Gastroesophageal sphincter (tissue), 4 donors: Measurements from ENCODE around the gene PTPRJ. TPM values are rescaled to one million over a fixed set of nuclear protein-coding genes. Genes with fewer than 3 reads are reported as not detected.

Source experiments
- ATAC-seq: fragments of 150-250 bp; one replicate; pipeline ENCODE4 v1.9.1; 2016; ENCODE audit warnings: mild to moderate bottlenecking, moderate library complexity
- H3K27ac ChIP-seq, 4 donors: fragments of 200-600 bp; sonication (generic) in 3 of 4; 1 replicate in 3 of 4; 2 replicates in 1 of 4; pipeline ENCODE4 v1.5.1; 2016 to 2019
- H3K27me3 ChIP-seq: fragments of 200-600 bp; sonication (generic); one replicate; pipeline ENCODE4 v1.5.1; 2019
- H3K36me3 ChIP-seq, 2 donors: fragments of 200-600 bp; sonication (generic); one replicate each; pipeline ENCODE4 v1.5.1; 2019; ENCODE audit warnings: control low read depth in 1 of 2
- H3K4me1 ChIP-seq, 3 donors: fragments of 200-600 bp; sonication (generic); 1 replicate in 2 of 3; 2 replicates in 1 of 3; pipeline ENCODE4 v1.5.1; 2016 to 2019; ENCODE audit warnings: control low read depth in 2 of 3
- H3K4me3 ChIP-seq, 2 donors: fragments of 200-600 bp; sonication (generic); one replicate each; pipeline ENCODE4 v1.5.1; 2019; ENCODE audit warnings: mild to moderate bottlenecking in 1 of 2, moderate library complexity in 1 of 2
- H3K9me3 ChIP-seq, 3 donors: fragments of 200-600 bp; sonication (generic); one replicate each; pipeline ENCODE4 v1.5.1; 2017 to 2019; ENCODE audit warnings: control low read depth in 2 of 3
- CTCF ChIP-seq, 4 experiments: fragments of 200-600 bp in 2 of 4; fragments of 450-650 bp in 2 of 4; sonication (generic) in 1 of 4; IDR thresholded peaks; one replicate each; pipeline ENCODE4 v1.5.1; 2017 to 2019; ENCODE audit warnings: antibody characterized with exemption in 4 of 4, mild to moderate bottlenecking in 2 of 4, moderate library complexity in 2 of 4
- EP300 ChIP-seq: sonication (generic); formaldehyde crosslinking; IDR thresholded peaks from one replicate; pipeline ENCODE4 v1.6.1; 2017; ENCODE audit warnings: antibody characterized with exemption, mild to moderate bottlenecking
- POLR2A ChIP-seq, 2 donors: fragments of 450-650 bp; IDR thresholded peaks; one replicate each; pipeline ENCODE4 v1.6.1; 2017; ENCODE audit warnings: antibody characterized with exemption in 2 of 2, mild to moderate bottlenecking in 2 of 2, moderate library complexity in 1 of 2
- POLR2AphosphoS5 ChIP-seq: sonication (generic); formaldehyde crosslinking; IDR thresholded peaks from one replicate; pipeline ENCODE4 v1.6.1; 2017; ENCODE audit warnings: antibody characterized with exemption
- WGBS, 2 donors: methylation state at CpG; one replicate each; pipeline ENCODE4 v1.1.5; 2018; ENCODE audit warnings: low coverage in 1 of 2; 5-methylcytosine and 5-hydroxymethylcytosine counted together
- total RNA-seq, 4 donors: library from RNA; depleted of rRNA; stranded (reverse); fragments of >200 nt; gene quantifications; one replicate each; pipeline ENCODE4 v1.1.0, GENCODE V29; 2016

Gene PTPRJ
- total RNA-seq, 4 donors from 2014 or later, result 5.4 to 13.5 (median 10.5) TPM

- Histone ChIP-seq H3K36me3 (no peaks in the 10 kb centered on the region), H3K4me1 (peaks cover 0 to 26% (median 7%) of the 10 kb centered on the region in 3 donors), H3K4me3 (no peak overlapping the region), H3K27me3 (no peaks in the 10 kb centered on the region), H3K27ac (no peak overlapping the region), H3K9me3 (no peaks in the 10 kb centered on the region)
- ATAC-seq, result no peak
- TF ChIP-seq EP300 (no peak), POLR2AphosphoS5 (no peak), CTCF (IDR thresholded peaks at IDR 0.05) (no peak), POLR2A (IDR thresholded peaks at IDR 0.05) (no peak)
- WGBS, 2 donors, result 65 to 100% methylated on average over 1 to 4 of the region's 7 CpGs
Measured at GRCh38 chr11:48107188-48107704, 126.9 kb downstream of the PTPRJ start.

GRCh38 chr11:48108231-48109045 lies 128.1 kb downstream of the PTPRJ start:
- H3K36me3 ChIP-seq, result no peaks in the 10 kb centered on the region
- WGBS, 2 donors, result 84 to 90% methylated on average over 6 to 9 of the region's 11 CpGs
- ATAC-seq, result peak; percentile 17
- peaks cover 0 to 26% (median 7%) of the 10 kb centered on the region in 3 donors for H3K4me1 ChIP-seq
- no peak for TF ChIP-seq POLR2A (IDR thresholded peaks at IDR 0.05)
- TF ChIP-seq POLR2AphosphoS5, result no peak
- no peak for TF ChIP-seq EP300
- TF ChIP-seq CTCF (IDR thresholded peaks at IDR 0.05), result no peak
- no peak overlapping the region for H3K4me3 ChIP-seq
- no peak overlapping the region for H3K27ac ChIP-seq
- no peaks in the 10 kb centered on the region for H3K27me3 ChIP-seq
- H3K9me3 ChIP-seq, result no peaks in the 10 kb centered on the region

GRCh38 chr11:48109046-48109666 lies 128.8 kb downstream of the PTPRJ start:
- Histone ChIP-seq H3K27me3 (no peaks in the 10 kb centered on the region), H3K36me3 (no peaks in the 10 kb centered on the region), H3K4me1 (peaks cover 0 to 20% (median 3%) of the 10 kb centered on the region in 3 donors), H3K27ac (peak overlapping the region in 2 of 4 donors; percentile 21 to 50), H3K4me3 (peak overlapping the region in 1 of 2 donors; percentile 27), H3K9me3 (no peaks in the 10 kb centered on the region)
- WGBS, 2 donors, result 76 to 81% methylated on average over 3 to 5 of the region's 5 CpGs
- TF ChIP-seq CTCF (IDR thresholded peaks at IDR 0.05), result peak in 3 of 4 experiments; percentile 41 to 44 (median 41)
- TF ChIP-seq EP300, result no peak
- no peak for TF ChIP-seq POLR2A (IDR thresholded peaks at IDR 0.05)
- peak; percentile 19 for ATAC-seq

GRCh38 chr11:48110509-48110766 lies 130.1 kb downstream of the PTPRJ start:
- no peaks in the 10 kb centered on the region for H3K36me3 ChIP-seq
- H3K4me1 ChIP-seq, result peaks cover 0 to 19% (median 3%) of the 10 kb centered on the region in 3 donors
- no peaks in the 10 kb centered on the region for H3K27me3 ChIP-seq
- H3K4me3 ChIP-seq, result no peak overlapping the region
- no peak for ATAC-seq
- 56 to 59% methylated on average over 1 to 2 of the region's 2 CpGs for WGBS, 2 donors
- TF ChIP-seq POLR2A (IDR thresholded peaks at IDR 0.05), result no peak
- no peak for TF ChIP-seq EP300
- no peak for TF ChIP-seq CTCF (IDR thresholded peaks at IDR 0.05)
- no peak overlapping the region for H3K27ac ChIP-seq
- peaks cover 0 to 11% (median 0%) of the 10 kb centered on the region in 3 donors for H3K9me3 ChIP-seq

- Histone ChIP-seq H3K27ac (no peak overlapping the region), H3K4me3 (no peak overlapping the region), H3K4me1 (peaks cover 0 to 19% (median 3%) of the 10 kb centered on the region in 3 donors), H3K9me3 (peaks cover 0 to 17% (median 0%) of the 10 kb centered on the region in 3 donors), H3K36me3 (no peaks in the 10 kb centered on the region), H3K27me3 (no peaks in the 10 kb centered on the region)
- 55 to 66% methylated on average over 2 to 3 of the region's 3 CpGs for WGBS, 2 donors
- no peak for TF ChIP-seq EP300
- TF ChIP-seq POLR2AphosphoS5, result no peak
- TF ChIP-seq POLR2A (IDR thresholded peaks at IDR 0.05), result no peak
- no peak for ATAC-seq
Measured at GRCh38 chr11:48111891-48112290, 131.5 kb downstream of the PTPRJ start.
